HG03280 (cell line): ENCODE measurements around the gene SLC46A1.

Experiments
- ATAC-seq: cut with Tn5 transposase; IDR thresholded peaks from one replicate; pipeline ENCODE4 v1.9.1; 2021; ENCODE audit warnings: mild to moderate bottlenecking, moderate library complexity; ENCODE audit not compliant: unreplicated experiment

The SLC46A1 gene

DNA sequence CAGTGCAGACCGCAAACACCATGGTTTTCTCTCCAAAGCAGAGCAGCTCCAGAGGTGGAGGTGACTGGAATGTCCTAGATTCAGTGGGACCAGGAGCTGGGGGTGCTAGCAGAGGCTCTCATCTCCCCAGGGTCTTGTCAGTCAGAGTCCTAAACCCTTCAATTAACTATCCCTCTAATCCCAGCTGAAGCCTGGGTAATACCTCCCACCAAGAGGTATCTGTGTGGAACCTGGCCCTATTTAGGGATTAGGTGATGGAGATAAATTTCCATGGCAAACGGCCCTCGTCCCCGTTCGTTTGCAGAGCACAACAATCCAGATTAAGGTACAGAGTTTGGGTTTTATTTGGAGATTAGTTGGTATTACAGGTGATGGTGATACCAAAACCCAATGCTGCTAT, 42.8 kb downstream of the SLC46A1 start:
- no peak for ATAC-seq

DNA sequence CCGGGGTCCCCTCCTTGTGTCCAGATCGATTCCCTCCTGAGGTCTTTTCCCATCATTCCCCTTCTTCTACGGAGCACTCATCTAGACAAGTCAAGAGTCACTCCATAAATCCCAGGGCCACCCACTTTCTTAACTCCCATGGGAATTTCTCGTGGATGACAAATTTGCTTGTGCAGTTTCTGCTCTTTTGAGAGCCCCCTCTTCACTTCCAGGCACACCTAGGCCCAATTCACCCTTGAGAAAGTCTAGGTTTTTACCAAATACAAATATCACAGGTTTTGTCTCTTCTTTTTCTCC, 48.2 kb downstream of the SLC46A1 start:
- no peak for ATAC-seq

- ATAC-seq = peak; percentile 96
Measured at GRCh38 chr17:28357061-28357900, 48.7 kb downstream of the SLC46A1 start, which contains the start of gene POLDIP2. Gene POLDIP2, minus strand, starts transcription at chr17:28357527. Its CDS starts 79 bp downstream, at chr17:28357448.

DNA sequence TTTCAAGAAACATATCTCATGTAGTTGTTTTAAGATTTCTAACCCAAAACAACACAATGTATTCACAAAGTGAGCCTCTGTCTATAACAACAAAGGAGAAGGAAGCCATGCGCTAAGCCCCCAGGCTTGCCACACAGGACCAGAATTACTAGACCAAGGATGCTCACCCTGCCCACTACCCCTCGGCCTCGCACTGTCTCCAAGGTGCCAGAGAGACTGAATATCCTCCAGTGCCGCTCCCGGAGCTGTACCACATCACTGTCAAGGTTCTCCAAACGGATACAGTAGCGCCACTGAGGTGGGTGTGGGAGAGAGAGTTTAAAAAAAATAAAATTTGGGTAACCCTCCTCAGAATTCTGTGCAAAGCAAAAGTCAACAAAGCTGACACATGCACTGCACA, 55.7 kb downstream of the SLC46A1 start:
- ATAC-seq = no peak

GRCh38 chr17:28348979-28349378, 57.0 kb downstream of the SLC46A1 start:
- no peak for ATAC-seq

- ATAC-seq = no peak
Measured at GRCh38 chr17:28347261-28347891, 58.6 kb downstream of the SLC46A1 start.

- ATAC-seq = no peak
Measured at GRCh38 chr17:28346746-28347246, 59.2 kb downstream of the SLC46A1 start.

DNA sequence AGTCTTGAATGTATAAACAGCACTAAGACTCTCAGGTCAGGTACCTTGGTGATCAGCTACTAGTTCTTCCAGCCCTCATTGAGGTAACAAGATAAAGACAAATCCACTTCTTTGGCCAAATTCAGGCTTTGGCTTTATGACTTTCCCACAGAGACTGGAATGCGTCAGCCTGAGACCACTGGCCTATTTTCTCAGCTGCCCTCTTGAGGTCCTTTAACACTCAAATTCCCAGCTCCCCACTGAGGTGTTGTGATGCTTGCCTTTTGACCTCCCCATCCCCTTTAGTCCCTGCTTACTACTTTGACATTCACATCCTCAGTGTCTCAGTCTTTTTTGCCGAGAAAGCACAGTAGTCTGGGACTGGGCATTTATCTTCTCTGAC, 59.8 kb downstream of the SLC46A1 start:
- no peak for ATAC-seq

- no peak for ATAC-seq
Measured at GRCh38 chr17:28345419-28346198, 60.4 kb downstream of the SLC46A1 start.
